Peyer's patch (tissue), 4 donors: ENCODE measurements around the gene ANKMY1. TPM values are rescaled to one million over a fixed set of nuclear protein-coding genes. Genes with fewer than 3 reads are reported as not detected.
A peak's percentile ranks its signal among the peaks of the same experiment; 100 is the strongest.

Experiments used
- DNase-seq, 3 donors: peaks; one replicate each; pipeline ENCODE4 v3.0.0-alpha.2; 2017 to 2019
- H3K27ac ChIP-seq, 4 donors: fragments of 200-600 bp; sonication (generic); one replicate each; pipeline ENCODE4 v1.5.1; 2016 to 2019
- H3K27me3 ChIP-seq, 2 donors: fragments of 200-600 bp; sonication (generic); one replicate each; pipeline ENCODE4 v1.5.1; 2019
- H3K36me3 ChIP-seq, 3 donors: fragments of 200-600 bp; sonication (generic); one replicate each; pipeline ENCODE4 v1.5.1; 2016 to 2019
- H3K4me1 ChIP-seq, 4 donors: fragments of 200-600 bp; sonication (generic); one replicate each; pipeline ENCODE4 v1.5.1; 2016 to 2019
- H3K4me3 ChIP-seq, 4 donors: fragments of 200-600 bp; sonication (generic); 1 replicate in 3 of 4; 2 replicates in 1 of 4; pipeline ENCODE4 v1.5.1; 2016 to 2019; ENCODE audit warnings: mild to moderate bottlenecking in 1 of 4
- H3K9me3 ChIP-seq, 4 donors: fragments of 200-600 bp; sonication (generic); one replicate each; pipeline ENCODE4 v1.5.1; 2016 to 2019; ENCODE audit warnings: mild to moderate bottlenecking in 1 of 4
- CTCF ChIP-seq, 6 experiments: fragments of 450-650 bp in 4 of 6; fragments of 200-600 bp in 2 of 6; sonication (generic) in 1 of 6; IDR thresholded peaks; one replicate each; pipeline ENCODE4 v1.5.1; 2017 to 2019; ENCODE audit warnings: antibody characterized with exemption in 6 of 6, mild to moderate bottlenecking in 3 of 6, moderate library complexity in 1 of 6
- POLR2A ChIP-seq, 2 donors: fragments of 450-650 bp; IDR thresholded peaks; one replicate each; pipeline ENCODE4 v1.5.1; 2017; ENCODE audit warnings: antibody characterized with exemption in 2 of 2, mild to moderate bottlenecking in 2 of 2, moderate library complexity in 2 of 2
- total RNA-seq, 4 donors: library from RNA; depleted of rRNA; stranded (reverse); fragments of >200 nt; gene quantifications; one replicate each; pipeline ENCODE4 v1.1.0, GENCODE V29; 2016

ANKMY1 gene
- total RNA-seq, 4 donors from 2014 or later = 27.8 to 89.1 (median 40.1) TPM

- Histone ChIP-seq H3K27ac (no peak overlapping the region), H3K4me1 (no peaks in the 10 kb centered on the region), H3K4me3 (no peak overlapping the region), H3K27me3 (no peaks in the 10 kb centered on the region), H3K9me3 (no peaks in the 10 kb centered on the region), H3K36me3 (no peaks in the 10 kb centered on the region)
- TF ChIP-seq POLR2A (IDR thresholded peaks at IDR 0.05) = no peak
- TF ChIP-seq CTCF (IDR thresholded peaks at IDR 0.05) = no peak
- DNase-seq = peak in 2 of 3 donors; percentile 11 to 42
Observed at GRCh38 chr2:240465765-240466578, 91.8 kb downstream of the ANKMY1 start.

GRCh38 chr2:240465268-240465764 is 92.5 kb downstream of the ANKMY1 start:
- Histone ChIP-seq H3K27me3 (no peaks in the 10 kb centered on the region), H3K4me1 (no peaks in the 10 kb centered on the region), H3K27ac (no peak overlapping the region), H3K36me3 (no peaks in the 10 kb centered on the region), H3K9me3 (no peaks in the 10 kb centered on the region), H3K4me3 (no peak overlapping the region)
- no peak for TF ChIP-seq POLR2A (IDR thresholded peaks at IDR 0.05)
- TF ChIP-seq CTCF (IDR thresholded peaks at IDR 0.05) = no peak
- DNase-seq = peak in 2 of 3 donors; percentile 5 to 45

GRCh38 chr2:240464514-240465241 is 93.1 kb downstream of the ANKMY1 start:
- no peak for TF ChIP-seq POLR2A (IDR thresholded peaks at IDR 0.05)
- TF ChIP-seq CTCF (IDR thresholded peaks at IDR 0.05) = no peak
- no peak overlapping the region for H3K27ac ChIP-seq
- H3K4me3 ChIP-seq = no peak overlapping the region
- no peaks in the 10 kb centered on the region for H3K4me1 ChIP-seq
- no peaks in the 10 kb centered on the region for H3K27me3 ChIP-seq
- H3K9me3 ChIP-seq = no peaks in the 10 kb centered on the region
- H3K36me3 ChIP-seq = no peaks in the 10 kb centered on the region
- peak in 2 of 3 donors; percentile 4 to 38 for DNase-seq

- Histone ChIP-seq H3K27me3 (no peaks in the 10 kb centered on the region), H3K36me3 (no peaks in the 10 kb centered on the region), H3K9me3 (no peaks in the 10 kb centered on the region), H3K4me3 (no peak overlapping the region), H3K27ac (no peak overlapping the region), H3K4me1 (no peaks in the 10 kb centered on the region)
- DNase-seq = peak in 1 of 3 donors; percentile 34
- TF ChIP-seq CTCF (IDR thresholded peaks at IDR 0.05) (no peak), POLR2A (IDR thresholded peaks at IDR 0.05) (no peak)
Observed at GRCh38 chr2:240463866-240464481, 93.8 kb downstream of the ANKMY1 start.

- no peak overlapping the region for H3K27ac ChIP-seq
- H3K36me3 ChIP-seq = no peaks in the 10 kb centered on the region
- no peak overlapping the region for H3K4me3 ChIP-seq
- no peaks in the 10 kb centered on the region for H3K9me3 ChIP-seq
- TF ChIP-seq CTCF (IDR thresholded peaks at IDR 0.05) = no peak
- no peak for TF ChIP-seq POLR2A (IDR thresholded peaks at IDR 0.05)
- no peaks in the 10 kb centered on the region for H3K27me3 ChIP-seq
- no peaks in the 10 kb centered on the region for H3K4me1 ChIP-seq
- peak in 2 of 3 donors; percentile 41 to 44 for DNase-seq
Observed at GRCh38 chr2:240463274-240463865, 94.4 kb downstream of the ANKMY1 start.
